T-helper 17 cell (primary cell): Measurements from ENCODE around the gene ABHD14A. TPM values are rescaled to one million over a fixed set of nuclear protein-coding genes. Genes with fewer than 3 reads are reported as not detected.

Experiments
- ATAC-seq: fragments of 150-1000 bp; cut with Tn5 transposase; 2 replicates; pipeline ENCODE4 v1.10.0; 2021; ENCODE audit warnings: mild to moderate bottlenecking, moderate library complexity
- DNase-seq, 3 donors: peaks; one replicate each; pipeline versions ENCODE4 v3.0.0 to v3.0.0-alpha.2; 2020 to 2021
- H3K9me3 ChIP-seq: one replicate; pipeline ENCODE4 v1.7.0; 2013; ENCODE audit warnings: low read length, mild to moderate bottlenecking; ENCODE audit not compliant: control insufficient read depth, poor library complexity, severe bottlenecking
- H3K27ac Mint-ChIP-seq: one replicate; pipeline ENCODE4 v1.8.0; 2022; ENCODE audit warnings: mild to moderate bottlenecking, moderate library complexity, mixed read lengths
- H3K27me3 Mint-ChIP-seq: one replicate; pipeline ENCODE4 v1.8.0; 2022; ENCODE audit warnings: mixed read lengths
- H3K36me3 Mint-ChIP-seq: one replicate; pipeline ENCODE4 v1.8.0; 2022; ENCODE audit warnings: low read depth, mixed read lengths
- H3K4me1 Mint-ChIP-seq: one replicate; pipeline ENCODE4 v1.8.0; 2022; ENCODE audit warnings: mild to moderate bottlenecking, mixed read lengths
- H3K4me3 Mint-ChIP-seq: one replicate; pipeline ENCODE4 v1.8.0; 2022; ENCODE audit warnings: mild to moderate bottlenecking, moderate library complexity, mixed read lengths
- total RNA-seq, 4 donors: library from RNA in 2 of 4; stranded (reverse) in 2 of 4; gene quantifications; one replicate each; pipeline ENCODE4 v1.2.3 and lab custom pipeline; 2022 to 2026

The ABHD14A gene
- total RNA-seq, 2 donors from 2014 or later = 13.9 to 14.6 TPM

- DNase-seq (peak in 2 of 3 donors; percentile 44 to 57), ATAC-seq (peak; percentile 78)
- no peaks in the 10 kb centered on the region for H3K9me3 ChIP-seq
- Mint-ChIP-seq H3K4me3 (peak within 1 kb of the TSS; percentile 94), H3K4me1 (peaks cover 27% of the 10 kb centered on the region), H3K27me3 (no peaks in the 10 kb centered on the region), H3K27ac (peak within 1 kb of the TSS; percentile 56), H3K36me3 (peaks cover 5% of the 10 kb centered on the region)
Measured at GRCh38 chr3:51967384-51968169, 7.3 kb upstream of the ABHD14A start, which contains the start of gene PCBP4. PCBP4 (minus strand) TSS chr3:51967454; CDS start chr3:51961240, 6,214 bp downstream.

- H3K27ac Mint-ChIP-seq = peak overlapping the region; percentile 56
- no peaks in the 10 kb centered on the region for H3K27me3 Mint-ChIP-seq
- DNase-seq (no peak), ATAC-seq (no peak)
- peaks cover 27% of the 10 kb centered on the region for H3K4me1 Mint-ChIP-seq
- peaks cover 5% of the 10 kb centered on the region for H3K36me3 Mint-ChIP-seq
- no peaks in the 10 kb centered on the region for H3K9me3 ChIP-seq
- H3K4me3 Mint-ChIP-seq = peak overlapping the region; percentile 94
Measured at GRCh38 chr3:51968170-51968775, 6.6 kb upstream of the ABHD14A start.

- DNase-seq (no peak), ATAC-seq (no peak)
- Mint-ChIP-seq H3K4me3 (peak overlapping the region; percentile 80), H3K27ac (peak overlapping the region; percentile 56), H3K27me3 (no peaks in the 10 kb centered on the region), H3K36me3 (peaks cover 5% of the 10 kb centered on the region), H3K4me1 (peaks cover 33% of the 10 kb centered on the region)
- no peaks in the 10 kb centered on the region for H3K9me3 ChIP-seq
Measured at GRCh38 chr3:51968883-51969678, 5.8 kb upstream of the ABHD14A start.

GRCh38 chr3:51969841-51970240 is 5.0 kb upstream of the ABHD14A start:
- DNase-seq = no peak
- peaks cover 39% of the 10 kb centered on the region for H3K4me1 Mint-ChIP-seq
- H3K36me3 Mint-ChIP-seq = peaks cover 5% of the 10 kb centered on the region
- no peak for ATAC-seq
- no peaks in the 10 kb centered on the region for H3K9me3 ChIP-seq
- H3K27me3 Mint-ChIP-seq = no peaks in the 10 kb centered on the region
- no peak overlapping the region for H3K4me3 Mint-ChIP-seq
- peak overlapping the region; percentile 24 for H3K27ac Mint-ChIP-seq

- Mint-ChIP-seq H3K36me3 (peaks cover 6% of the 10 kb centered on the region), H3K4me1 (peaks cover 36% of the 10 kb centered on the region), H3K4me3 (no peak overlapping the region), H3K27me3 (no peaks in the 10 kb centered on the region), H3K27ac (peak overlapping the region; percentile 9)
- no peaks in the 10 kb centered on the region for H3K9me3 ChIP-seq
- DNase-seq (no peak), ATAC-seq (no peak)
Measured at GRCh38 chr3:51970606-51971300, 4.1 kb upstream of the ABHD14A start.

GRCh38 chr3:51971350-51971749 is 3.5 kb upstream of the ABHD14A start:
- H3K4me3 Mint-ChIP-seq = no peak overlapping the region
- ATAC-seq (no peak), DNase-seq (no peak)
- H3K27ac Mint-ChIP-seq = no peak overlapping the region
- peaks cover 34% of the 10 kb centered on the region for H3K4me1 Mint-ChIP-seq
- peaks cover 6% of the 10 kb centered on the region for H3K36me3 Mint-ChIP-seq
- no peaks in the 10 kb centered on the region for H3K27me3 Mint-ChIP-seq
- H3K9me3 ChIP-seq = no peaks in the 10 kb centered on the region

- Mint-ChIP-seq H3K27ac (peak overlapping the region; percentile 96), H3K27me3 (no peaks in the 10 kb centered on the region), H3K4me3 (peak overlapping the region; percentile 100), H3K4me1 (peaks cover 30% of the 10 kb centered on the region), H3K36me3 (peaks cover 3% of the 10 kb centered on the region)
- DNase-seq (no peak), ATAC-seq (peak; percentile 11)
- no peaks in the 10 kb centered on the region for H3K9me3 ChIP-seq
Measured at GRCh38 chr3:51974277-51974962, 444 bp upstream of the ABHD14A start.

- DNase-seq (no peak), ATAC-seq (no peak)
- Mint-ChIP-seq H3K4me3 (peak overlapping the region; percentile 100), H3K27me3 (no peaks in the 10 kb centered on the region), H3K27ac (peak overlapping the region; percentile 96), H3K36me3 (peaks cover 3% of the 10 kb centered on the region), H3K4me1 (peaks cover 30% of the 10 kb centered on the region)
- no peaks in the 10 kb centered on the region for H3K9me3 ChIP-seq
Measured at GRCh38 chr3:51975852-51976549, 1.1 kb downstream of the ABHD14A start.

GRCh38 chr3:51977446-51978142 is 2.7 kb downstream of the ABHD14A start:
- no peaks in the 10 kb centered on the region for H3K9me3 ChIP-seq
- DNase-seq (no peak), ATAC-seq (peak; percentile 48)
- H3K36me3 Mint-ChIP-seq = peaks cover 3% of the 10 kb centered on the region
- H3K27ac Mint-ChIP-seq = peak overlapping the region; percentile 66
- H3K4me3 Mint-ChIP-seq = peak overlapping the region; percentile 41
- H3K27me3 Mint-ChIP-seq = no peaks in the 10 kb centered on the region
- peaks cover 32% of the 10 kb centered on the region for H3K4me1 Mint-ChIP-seq

GRCh38 chr3:51978143-51978502 is 3.3 kb downstream of the ABHD14A start:
- H3K4me3 Mint-ChIP-seq = no peak overlapping the region
- H3K9me3 ChIP-seq = no peaks in the 10 kb centered on the region
- peaks cover 36% of the 10 kb centered on the region for H3K4me1 Mint-ChIP-seq
- H3K27me3 Mint-ChIP-seq = no peaks in the 10 kb centered on the region
- ATAC-seq (no peak), DNase-seq (no peak)
- H3K27ac Mint-ChIP-seq = no peak overlapping the region
- H3K36me3 Mint-ChIP-seq = peaks cover 3% of the 10 kb centered on the region

- DNase-seq = no peak
- H3K9me3 ChIP-seq = no peaks in the 10 kb centered on the region
- H3K4me1 Mint-ChIP-seq = peaks cover 28% of the 10 kb centered on the region
Measured at GRCh38 chr3:51980253-51980652, 5.4 kb downstream of the ABHD14A start.

More at GRCh38 chr3:51980253-51980652, 5.4 kb downstream of the ABHD14A start:
- peaks cover 3% of the 10 kb centered on the region for H3K36me3 Mint-ChIP-seq
- no peak overlapping the region for H3K4me3 Mint-ChIP-seq
- H3K27ac Mint-ChIP-seq = no peak overlapping the region
- no peaks in the 10 kb centered on the region for H3K27me3 Mint-ChIP-seq
- ATAC-seq = no peak
